IMR-90 (cell line): ENCODE measurements around the gene C14orf119. TPM values are rescaled to one million over a fixed set of nuclear protein-coding genes. Genes with fewer than 3 reads are reported as not detected.

ENCODE experiments used
- ATAC-seq: fragments of 200-7000 bp; cut with Tn5 transposase; 2 replicates; pipeline ENCODE4 v1.9.1; 2020; ENCODE audit warnings: low read depth, mild to moderate bottlenecking, moderate library complexity
- BruUV-seq: library from RNA; stranded (reverse); fragments of 400-500 nt; replicated peaks from 2 replicates; lab custom pipeline; 2021; lab: Mats Ljungman, UMichigan
- CTCF ChIA-PET: fragments of 300-600 bp; formaldehyde crosslinking; extraction: SDS; loops from one replicate; lab custom pipeline; 2021; ENCODE audit warnings: antibody characterized with exemption; lab: Yijun Ruan, JAX
- POLR2A ChIA-PET: fragments of 300-600 bp; sonication (Branson Sonifier 250); formaldehyde crosslinking; loops from one replicate; lab custom pipeline; 2022; ENCODE audit warnings: antibody characterized with exemption; ENCODE audit not compliant: unreplicated experiment; lab: Charles Lee
- DNase-seq: peaks from one replicate; pipeline ENCODE4 v3.0.0; 2013
- H2AFZ ChIP-seq: replicated peaks from 2 replicates; pipeline ENCODE3; 2013; ENCODE audit warnings: low read length, mild to moderate bottlenecking; ENCODE audit not compliant: poor library complexity
- H2AK5ac ChIP-seq: 2 replicates; pipeline ENCODE4 v1.6.1; 2013; ENCODE audit warnings: low read depth, low read length, inconsistent platforms
- H2AK9ac ChIP-seq: replicated peaks from 2 replicates; pipeline ENCODE3; 2013; ENCODE audit warnings: mild to moderate bottlenecking, low read depth, low read length, moderate library complexity; ENCODE audit not compliant: poor library complexity
- H2BK120ac ChIP-seq: 2 replicates; pipeline ENCODE4 v1.6.1; 2013; ENCODE audit warnings: low read depth, low read length, inconsistent platforms
- H2BK15ac ChIP-seq: 3 replicates; pipeline ENCODE4 v1.6.1; 2013; ENCODE audit warnings: low read depth, low read length, inconsistent platforms
- H2BK20ac ChIP-seq: 2 replicates; pipeline ENCODE4 v1.6.1; 2013; ENCODE audit warnings: low read depth, mild to moderate bottlenecking, inconsistent platforms, low read length, moderate library complexity
- H2BK5ac ChIP-seq: 2 replicates; pipeline ENCODE4 v1.6.1; 2013; ENCODE audit warnings: mild to moderate bottlenecking, low read depth, low read length, inconsistent platforms; ENCODE audit not compliant: poor library complexity, severe bottlenecking
- H3K14ac ChIP-seq: replicated peaks from 2 replicates; pipeline ENCODE4 v1.6.1; 2013; ENCODE audit warnings: low read depth, low read length, inconsistent platforms
- H3K18ac ChIP-seq: 2 replicates; pipeline ENCODE4 v1.6.1; 2013; ENCODE audit warnings: low read depth, low read length, control low read depth
- H3K23ac ChIP-seq: 2 replicates; pipeline ENCODE4 v1.6.1; 2013; ENCODE audit warnings: low read depth, low read length, inconsistent platforms
- H3K27ac ChIP-seq: 2 replicates; pipeline ENCODE4 v1.5.1; 2013; ENCODE audit warnings: mild to moderate bottlenecking, control low read depth, low read length; ENCODE audit not compliant: insufficient read depth
- H3K27me3 ChIP-seq: 2 replicates; pipeline ENCODE4 v1.6.1; 2013; ENCODE audit warnings: low read length; ENCODE audit not compliant: control insufficient read depth, insufficient read depth
- H3K36me3 ChIP-seq: 2 replicates; pipeline ENCODE4 v1.6.1; 2013; ENCODE audit warnings: low read length, mixed read lengths; ENCODE audit not compliant: control insufficient read depth, insufficient read depth
- H3K4ac ChIP-seq: 2 replicates; pipeline ENCODE4 v1.6.1; 2013; ENCODE audit warnings: low read depth, low read length, inconsistent platforms
- H3K4me1 ChIP-seq: 2 replicates; pipeline ENCODE4 v1.6.1; 2013; ENCODE audit warnings: low read length, mixed read lengths; ENCODE audit not compliant: control insufficient read depth, insufficient read depth
- H3K4me2 ChIP-seq: 2 replicates; pipeline ENCODE4 v1.6.1; 2013; ENCODE audit warnings: low read depth, mild to moderate bottlenecking, control low read depth, low read length, moderate library complexity
- H3K4me3 ChIP-seq: 2 replicates; pipeline ENCODE4 v1.5.1; 2013; ENCODE audit warnings: low read depth, mild to moderate bottlenecking, control low read depth, low read length, moderate library complexity; ENCODE audit not compliant: insufficient read depth
- H3K56ac ChIP-seq: 2 replicates; pipeline ENCODE4 v1.6.1; 2013; ENCODE audit warnings: low read length, inconsistent platforms; ENCODE audit not compliant: insufficient read depth; ENCODE audit errors: extremely low read depth
- H3K79me1 ChIP-seq, 2 experiments: 2 replicates each; pipeline ENCODE4 v1.6.1; 2013; ENCODE audit warnings: low read length in 2 of 2, inconsistent platforms in 1 of 2, low read depth in 1 of 2
- H3K9ac ChIP-seq: 2 replicates; pipeline ENCODE4 v1.6.1; 2013; ENCODE audit warnings: low read depth, low read length, control low read depth
- H3K9me1 ChIP-seq: 2 replicates; pipeline ENCODE4 v1.6.1; 2013; ENCODE audit warnings: low read length, inconsistent platforms; ENCODE audit not compliant: insufficient read depth
- H3K9me3 ChIP-seq: 2 replicates; pipeline ENCODE4 v1.6.1; 2013; ENCODE audit warnings: low read length; ENCODE audit not compliant: control insufficient read depth, insufficient read depth
- H4K20me1 ChIP-seq: 2 replicates; pipeline ENCODE4 v1.6.1; 2013; ENCODE audit warnings: low read length, inconsistent platforms; ENCODE audit not compliant: insufficient read depth
- H4K5ac ChIP-seq: 2 replicates; pipeline ENCODE4 v1.6.1; 2013; ENCODE audit warnings: mild to moderate bottlenecking, low read depth, low read length, control low read depth
- H4K8ac ChIP-seq, 2 experiments: 2 replicates each; pipeline ENCODE4 v1.6.1; 2013; ENCODE audit warnings: low read depth in 2 of 2, low read length in 2 of 2, control low read depth in 1 of 2, inconsistent platforms in 1 of 2
- H4K91ac ChIP-seq: 2 replicates; pipeline ENCODE4 v1.6.1; 2013; ENCODE audit warnings: low read depth, low read length, inconsistent platforms; ENCODE audit not compliant: insufficient read depth
- BHLHE40 ChIP-seq: fragments of 150-350 bp; IDR thresholded peaks from 2 replicates; pipeline ENCODE4 v1.6.1; 2016; ENCODE audit warnings: mild to moderate bottlenecking, low read depth, low read length
- CEBPB ChIP-seq: IDR thresholded peaks from 2 replicates; pipeline ENCODE4 v1.6.1; 2012; ENCODE audit warnings: low read depth, low read length, improper control_type of control experiment
- CHD1 ChIP-seq: IDR thresholded peaks from 2 replicates; pipeline ENCODE4 v1.6.1; 2012; ENCODE audit warnings: low read depth, low read length, improper control_type of control experiment
- FOS ChIP-seq: fragments of 150-350 bp; IDR thresholded peaks from 2 replicates; pipeline ENCODE4 v1.6.1; 2016; ENCODE audit warnings: low read depth, low read length
- MAFK ChIP-seq: IDR thresholded peaks from 2 replicates; pipeline ENCODE4 v1.6.1; 2012; ENCODE audit warnings: low read depth, low read length, improper control_type of control experiment
- MAZ ChIP-seq: IDR thresholded peaks from 2 replicates; pipeline ENCODE4 v1.6.1; 2012; ENCODE audit warnings: low read depth, mild to moderate bottlenecking, low read length, improper control_type of control experiment, moderate library complexity, borderline replicate concordance
- MXI1 ChIP-seq: IDR thresholded peaks from 2 replicates; pipeline ENCODE4 v1.6.1; 2012; ENCODE audit warnings: low read depth, mild to moderate bottlenecking, low read length, moderate library complexity, borderline replicate concordance
- NFE2L2 ChIP-seq: fragments of 150-350 bp; IDR thresholded peaks from 2 replicates; pipeline ENCODE4 v1.6.1; 2016; ENCODE audit warnings: low read depth, mild to moderate bottlenecking, low read length
- POLR2A ChIP-seq: IDR thresholded peaks from 2 replicates; pipeline ENCODE4 v1.6.1; 2012; ENCODE audit warnings: mild to moderate bottlenecking, low read depth, low read length
- RAD21 ChIP-seq: IDR thresholded peaks from 2 replicates; pipeline ENCODE4 v1.6.1; 2012; ENCODE audit warnings: low read length, improper control_type of control experiment
- RCOR1 ChIP-seq: IDR thresholded peaks from 2 replicates; pipeline ENCODE4 v1.6.1; 2012; ENCODE audit warnings: mild to moderate bottlenecking, low read length, improper control_type of control experiment; ENCODE audit not compliant: insufficient replicate concordance
- RFX5 ChIP-seq: IDR thresholded peaks from 2 replicates; pipeline ENCODE4 v1.8.0; 2012; ENCODE audit warnings: low read depth, mild to moderate bottlenecking, low read length, moderate library complexity
- SMC3 ChIP-seq: fragments of 150-350 bp; IDR thresholded peaks from 2 replicates; pipeline ENCODE4 v1.6.1; 2016; ENCODE audit warnings: low read depth, mild to moderate bottlenecking, antibody characterized with exemption, low read length, moderate library complexity
- WGBS, 2 experiments: methylation state at CpG; one replicate each; pipeline versions ENCODE4 v1.1.5 to v1.1.7; 2013; ENCODE audit warnings: missing lambda C conversion rate in 2 of 2; ENCODE audit not compliant: insufficient read length in 1 of 2; ENCODE audit errors: extremely low coverage in 2 of 2; 5-methylcytosine and 5-hydroxymethylcytosine counted together
- dilution Hi-C: fragments of 300-500 bp; cut with HindIII; formaldehyde crosslinking; loops from one replicate; pipeline ENCODE4 v1.14.3; 2018; ENCODE audit warnings: low sequenced_read_pairs; ENCODE audit not compliant: unreplicated experiment
- in situ Hi-C: fragments of 300-500 bp; cut with MboI; formaldehyde crosslinking; loops from 3 replicates; pipeline ENCODE4 v1.14.3; 2019; ENCODE audit warnings: low sequenced_read_pairs, inconsistent platforms, mixed read lengths
- intact Hi-C: fragments of 100-400 bp; cut with micrococcal nuclease; formaldehyde crosslinking; loops from 2 replicates; pipeline ENCODE4 v1.10.0; 2022
- polyA plus RNA-seq, 3 experiments: library from polyadenylated mRNA; depleted of rRNA; stranded (reverse); fragments of >200 nt; gene quantifications; 2 replicates each; pipeline ENCODE4 v1.2.3, GENCODE V29; 2012; ENCODE audit warnings: low replicate concordance in 1 of 3
- total RNA-seq: library from RNA; depleted of rRNA; stranded (reverse); fragments of >200 nt; gene quantifications from 2 replicates; pipeline ENCODE4 v1.2.3, GENCODE V29; 2012
- TF ChIP-seq, protein P1 (sequence below): conservative IDR thresholded peaks from 2 replicates; pipeline ENCODE4 v1.5.1; 2012; ENCODE audit warnings: mild to moderate bottlenecking, low read depth, low read length, improper control_type of control experiment
- TF ChIP-seq, protein P2 (sequence below): fragments of 150-350 bp; IDR thresholded peaks from 2 replicates; pipeline ENCODE4 v1.6.1; 2016; ENCODE audit warnings: low read depth, mild to moderate bottlenecking, low read length, moderate library complexity, borderline replicate concordance
- TF ChIP-seq, protein P3 (sequence below): fragments of 150-350 bp; IDR thresholded peaks from 2 replicates; pipeline ENCODE4 v1.6.1; 2017; ENCODE audit warnings: mild to moderate bottlenecking, antibody characterized with exemption, low read length, low read depth

C14orf119 gene
- total and polyA plus RNA-seq, 2 of the 4 experiments (the other 2 are of a cell fraction): 74.0 to 83.7 TPM

DNA sequence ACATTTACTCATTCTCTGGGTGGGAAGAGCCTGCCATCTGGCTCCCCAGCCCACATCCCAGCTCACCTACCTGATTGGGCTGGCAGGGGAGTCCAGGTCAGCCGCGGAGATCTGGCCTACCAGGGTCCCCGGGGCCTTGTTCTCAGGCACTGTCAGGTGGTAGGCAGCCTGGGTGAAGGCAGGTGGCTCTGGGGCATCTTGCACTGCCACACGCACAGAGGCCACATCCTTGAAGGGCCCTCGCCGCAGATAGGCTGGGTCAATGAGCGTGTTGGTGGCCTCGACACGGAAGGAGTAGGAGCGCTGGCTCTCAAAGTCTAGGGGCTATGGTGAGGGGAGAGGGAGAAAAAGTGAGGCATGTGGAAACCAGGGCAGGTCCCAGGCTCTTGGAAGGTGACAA is 41.9 kb upstream of the C14orf119 start:
- Histone ChIP-seq H4K5ac (no peak overlapping the region), H4K91ac (no peak overlapping the region), H3K4me3 (no peak overlapping the region), H4K20me1 (peaks cover 8% of the 10 kb centered on the region), H2BK5ac (no peak overlapping the region), H3K9ac (no peak overlapping the region), H3K23ac (no peak overlapping the region), H2AK5ac (no peak overlapping the region), H3K9me1 (no peaks in the 10 kb centered on the region), H3K4me1 (peaks cover 11% of the 10 kb centered on the region; the same call in 1 of the 2 replicates), H2BK20ac (no peak overlapping the region), H3K27me3 (no peaks in the 10 kb centered on the region), H3K18ac (no peak overlapping the region), H4K8ac (no peak overlapping the region), H2AK9ac (no peak overlapping the region), H2AFZ (no peak overlapping the region), H3K56ac (no peak overlapping the region), H2BK120ac (no peak overlapping the region), H3K14ac (no peak overlapping the region), H3K9me3 (no peaks in the 10 kb centered on the region), H3K4ac (no peak overlapping the region), H2BK15ac (no peak overlapping the region), H3K4me2 (no peak overlapping the region), H3K36me3 (peaks cover 4% of the 10 kb centered on the region; the same call in 1 of the 2 replicates), H3K27ac (no peak overlapping the region), H3K79me1 (peaks cover 0 to 19% of the 10 kb centered on the region in 2 experiments; a peak in 2 of 4 replicates)
- POLR2A ChIA-PET: no interaction called here
- BruUV-seq: no TSS peak
- dilution Hi-C loops: no loop called here
- DNase-seq: no peak
- TF ChIP-seq POLR2A: no peak
- TF ChIP-seq, protein P1, sequence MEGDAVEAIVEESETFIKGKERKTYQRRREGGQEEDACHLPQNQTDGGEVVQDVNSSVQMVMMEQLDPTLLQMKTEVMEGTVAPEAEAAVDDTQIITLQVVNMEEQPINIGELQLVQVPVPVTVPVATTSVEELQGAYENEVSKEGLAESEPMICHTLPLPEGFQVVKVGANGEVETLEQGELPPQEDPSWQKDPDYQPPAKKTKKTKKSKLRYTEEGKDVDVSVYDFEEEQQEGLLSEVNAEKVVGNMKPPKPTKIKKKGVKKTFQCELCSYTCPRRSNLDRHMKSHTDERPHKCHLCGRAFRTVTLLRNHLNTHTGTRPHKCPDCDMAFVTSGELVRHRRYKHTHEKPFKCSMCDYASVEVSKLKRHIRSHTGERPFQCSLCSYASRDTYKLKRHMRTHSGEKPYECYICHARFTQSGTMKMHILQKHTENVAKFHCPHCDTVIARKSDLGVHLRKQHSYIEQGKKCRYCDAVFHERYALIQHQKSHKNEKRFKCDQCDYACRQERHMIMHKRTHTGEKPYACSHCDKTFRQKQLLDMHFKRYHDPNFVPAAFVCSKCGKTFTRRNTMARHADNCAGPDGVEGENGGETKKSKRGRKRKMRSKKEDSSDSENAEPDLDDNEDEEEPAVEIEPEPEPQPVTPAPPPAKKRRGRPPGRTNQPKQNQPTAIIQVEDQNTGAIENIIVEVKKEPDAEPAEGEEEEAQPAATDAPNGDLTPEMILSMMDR: no peak
- TF ChIP-seq FOS: no peak
- TF ChIP-seq, protein P2, sequence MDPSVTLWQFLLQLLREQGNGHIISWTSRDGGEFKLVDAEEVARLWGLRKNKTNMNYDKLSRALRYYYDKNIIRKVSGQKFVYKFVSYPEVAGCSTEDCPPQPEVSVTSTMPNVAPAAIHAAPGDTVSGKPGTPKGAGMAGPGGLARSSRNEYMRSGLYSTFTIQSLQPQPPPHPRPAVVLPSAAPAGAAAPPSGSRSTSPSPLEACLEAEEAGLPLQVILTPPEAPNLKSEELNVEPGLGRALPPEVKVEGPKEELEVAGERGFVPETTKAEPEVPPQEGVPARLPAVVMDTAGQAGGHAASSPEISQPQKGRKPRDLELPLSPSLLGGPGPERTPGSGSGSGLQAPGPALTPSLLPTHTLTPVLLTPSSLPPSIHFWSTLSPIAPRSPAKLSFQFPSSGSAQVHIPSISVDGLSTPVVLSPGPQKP: no peak
- no peak for TF ChIP-seq CHD1
- no peak for TF ChIP-seq RFX5
- no peak for TF ChIP-seq BHLHE40
- no peak for TF ChIP-seq MXI1
- no peak for TF ChIP-seq NFE2L2
- TF ChIP-seq, protein P3, sequence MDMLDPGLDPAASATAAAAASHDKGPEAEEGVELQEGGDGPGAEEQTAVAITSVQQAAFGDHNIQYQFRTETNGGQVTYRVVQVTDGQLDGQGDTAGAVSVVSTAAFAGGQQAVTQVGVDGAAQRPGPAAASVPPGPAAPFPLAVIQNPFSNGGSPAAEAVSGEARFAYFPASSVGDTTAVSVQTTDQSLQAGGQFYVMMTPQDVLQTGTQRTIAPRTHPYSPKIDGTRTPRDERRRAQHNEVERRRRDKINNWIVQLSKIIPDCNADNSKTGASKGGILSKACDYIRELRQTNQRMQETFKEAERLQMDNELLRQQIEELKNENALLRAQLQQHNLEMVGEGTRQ: no peak
- no peak for TF ChIP-seq RAD21
- no peak for TF ChIP-seq MAFK
- no peak for TF ChIP-seq MAZ
- no peak for TF ChIP-seq SMC3
- TF ChIP-seq CEBPB: no peak
- no peak for TF ChIP-seq RCOR1
- in situ Hi-C loops: loop anchor here (5.0 kb wide), 1 partner anchor 61 kb away; no protein-coding TSS in a partner anchor
- CTCF ChIA-PET: interaction anchor here (1.5 to 1.6 kb wide), 2 partner anchors 60 to 67 kb away, joined by 3 to 4 read pairs; no protein-coding TSS in a partner anchor
- intact Hi-C loops: no loop called here
- 95% methylated on average over 4 of the region's 10 CpGs; no CpG with 5 or more reads in 1 of the 2 experiments for WGBS, 2 experiments
- ATAC-seq: no peak
